NCI-H1092 (cell line): ENCODE measurements around the gene UBR7.

ENCODE experiments used
- DNase-seq: peaks from one replicate; lab custom pipeline; 2025; lab: John Stamatoyannopoulos, UW

Gene UBR7

DNA sequence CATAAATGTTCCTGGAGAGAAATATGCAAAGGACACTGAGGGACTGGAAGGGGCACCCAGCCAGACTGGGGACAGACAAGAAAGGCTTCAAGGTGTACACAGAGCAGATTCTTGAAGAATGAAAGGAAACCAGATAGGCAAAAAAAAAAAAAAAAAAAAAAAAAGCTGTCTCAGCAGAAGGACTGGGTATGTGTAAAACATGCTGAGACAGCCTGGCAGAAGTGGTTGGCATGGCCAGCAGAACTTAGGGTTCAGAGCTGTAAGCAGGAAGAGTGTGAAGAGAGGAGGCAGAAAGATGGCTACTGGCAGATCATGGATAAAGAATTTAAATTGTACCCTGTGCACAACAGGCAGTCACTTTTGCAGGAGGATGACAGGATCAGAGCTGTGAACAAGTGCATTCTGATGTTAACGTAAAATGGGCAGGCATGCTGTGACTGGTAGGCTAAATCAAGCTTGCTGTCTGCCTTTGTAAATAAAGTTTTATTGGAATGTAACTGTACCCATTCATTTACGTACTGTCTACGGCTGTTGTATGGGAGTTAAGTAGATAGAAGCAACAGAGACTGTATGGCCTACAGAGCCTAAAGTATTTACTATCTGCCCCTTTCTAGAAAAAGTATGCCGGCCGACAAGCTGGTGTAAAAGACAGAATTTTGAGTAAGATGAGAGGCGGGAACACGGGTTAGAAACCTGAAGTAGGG is 42.2 kb downstream of the UBR7 start:
- DNase-seq = no peak

DNA sequence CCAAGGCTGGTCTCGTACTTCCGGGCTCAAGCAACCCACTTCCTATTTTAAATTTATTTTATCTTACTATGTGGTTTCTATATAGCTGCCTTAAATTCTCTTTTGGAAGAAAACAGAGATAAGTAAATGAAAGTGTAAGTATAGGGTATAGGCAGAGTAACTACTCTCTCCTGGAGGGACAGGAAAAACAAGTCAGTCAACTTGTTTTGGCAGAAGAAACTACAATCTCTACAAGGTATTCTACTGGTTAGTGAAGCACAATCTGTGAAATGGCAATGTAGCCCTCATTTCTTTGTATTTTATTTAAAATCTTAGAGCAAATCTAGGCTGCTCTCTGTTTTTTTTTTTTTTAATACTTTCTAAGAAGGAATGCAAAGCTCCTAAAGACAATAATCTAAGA is 55.4 kb downstream of the UBR7 start:
- DNase-seq = no peak

DNA sequence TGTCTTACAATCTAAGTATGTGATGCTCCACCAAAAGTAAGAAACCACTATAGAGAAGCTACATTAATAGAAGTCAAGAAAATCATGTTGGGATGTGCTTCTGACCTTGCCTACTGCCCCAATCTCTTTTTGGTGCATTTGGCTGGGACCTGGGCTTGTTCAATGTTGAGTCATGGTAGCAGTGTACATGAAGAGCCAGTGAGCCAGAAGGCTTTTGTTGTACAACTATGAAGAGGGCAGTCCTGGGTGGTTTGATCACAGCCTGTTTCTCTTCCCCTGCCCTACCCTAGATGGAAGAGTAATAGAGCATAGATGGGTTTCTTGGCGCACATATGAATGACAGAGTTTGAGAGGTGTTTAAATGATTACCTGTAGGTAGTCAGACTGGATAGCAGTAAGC is 56.4 kb downstream of the UBR7 start:
- no peak for DNase-seq

DNA sequence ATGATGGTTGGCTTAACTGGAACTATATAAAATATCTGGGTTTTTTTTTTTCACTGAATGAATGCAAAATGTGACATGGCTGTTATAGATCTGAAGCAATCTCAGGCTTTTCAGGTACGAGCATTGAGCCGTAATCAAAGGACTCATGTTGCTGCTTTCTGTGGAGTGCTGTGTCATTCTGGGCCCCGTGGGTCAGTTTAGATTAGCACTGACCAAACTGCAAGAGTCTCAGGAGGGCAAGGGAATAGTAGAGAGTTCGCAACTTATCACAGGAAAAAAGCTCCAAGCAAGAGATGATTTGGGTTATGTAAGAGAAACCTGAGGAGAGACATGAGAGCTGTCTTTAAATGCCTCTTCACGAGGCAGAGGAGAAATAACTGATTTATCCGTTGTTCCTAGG is 59.1 kb downstream of the UBR7 start:
- no peak for DNase-seq

DNA sequence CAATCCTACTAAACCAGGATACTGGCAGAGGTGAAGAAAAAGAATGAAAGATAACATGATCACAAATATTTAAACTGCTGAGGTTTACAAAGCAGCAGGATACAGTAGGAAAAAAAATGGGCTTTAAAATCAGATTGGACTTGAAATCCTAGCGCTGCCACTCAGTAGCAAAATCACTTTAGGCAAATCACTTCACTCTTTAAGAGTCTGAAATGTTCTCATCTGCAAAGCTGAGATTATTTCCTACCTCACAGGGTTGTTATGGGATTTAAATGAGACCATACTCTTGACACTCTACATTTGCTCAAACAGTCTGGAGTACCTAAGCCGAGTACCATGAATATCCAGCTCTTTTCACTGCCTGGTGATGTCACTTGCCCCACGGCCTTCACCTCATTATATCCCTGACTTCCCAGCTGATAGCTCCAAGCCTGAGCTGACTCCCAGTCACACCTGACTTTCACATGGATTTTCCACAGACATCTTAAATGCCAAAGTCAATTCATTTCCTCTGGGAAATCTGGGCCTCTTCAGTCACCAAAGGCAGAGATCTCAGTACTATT is 60.2 kb downstream of the UBR7 start:
- no peak for DNase-seq

DNA sequence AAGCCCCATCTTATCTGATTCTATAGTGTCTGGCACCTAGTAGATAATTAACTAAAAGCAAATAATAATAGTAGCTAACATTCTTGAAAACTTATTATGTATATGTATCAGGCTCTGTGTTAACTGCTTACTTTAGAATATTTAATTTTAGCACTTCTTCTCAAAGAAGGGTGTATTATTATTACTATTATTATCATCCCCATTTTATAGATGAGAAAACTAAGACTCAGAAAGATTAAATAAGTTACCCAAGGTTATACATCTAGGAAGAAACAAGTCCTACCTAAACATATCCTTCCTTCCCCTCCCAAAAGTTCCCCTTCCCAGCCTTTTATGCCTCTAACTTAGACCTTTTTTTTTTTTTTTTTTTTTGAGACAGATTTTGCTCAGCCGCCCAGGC is 61.4 kb downstream of the UBR7 start:
- no peak for DNase-seq

DNA sequence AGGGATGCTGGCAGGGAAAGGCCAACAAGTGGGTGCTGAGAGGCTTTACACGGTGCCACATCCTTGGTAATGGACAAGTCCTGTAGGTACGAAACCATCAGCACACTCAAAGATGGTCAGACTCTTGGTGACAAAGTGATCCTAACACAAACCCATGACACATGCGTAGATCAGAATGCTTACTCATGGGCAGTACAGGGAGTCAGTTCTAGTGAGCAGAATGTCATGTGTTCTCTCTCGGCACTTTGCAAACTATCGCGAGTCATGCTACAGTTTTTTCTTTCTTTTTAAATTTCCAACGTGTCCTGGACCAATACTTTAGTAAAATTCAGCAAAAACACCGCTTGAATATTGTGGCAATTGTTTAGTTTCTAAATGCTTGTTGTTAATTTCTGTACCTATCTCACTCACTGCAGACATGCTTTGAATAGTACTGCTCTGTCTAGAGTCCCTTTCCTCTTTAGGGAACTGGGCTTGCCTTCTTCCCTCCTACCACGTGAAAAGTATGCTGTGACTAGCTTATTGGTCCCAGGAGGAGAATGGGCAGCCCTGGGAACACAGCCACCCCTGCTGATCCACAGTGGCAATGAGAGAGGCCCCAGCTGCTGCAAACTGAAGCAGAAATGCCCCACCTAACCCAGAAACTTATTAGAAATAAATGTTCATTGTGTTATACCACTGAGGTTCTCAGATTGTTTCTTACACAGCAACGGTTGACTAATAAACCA is 62.4 kb downstream of the UBR7 start:
- DNase-seq = no peak

DNA sequence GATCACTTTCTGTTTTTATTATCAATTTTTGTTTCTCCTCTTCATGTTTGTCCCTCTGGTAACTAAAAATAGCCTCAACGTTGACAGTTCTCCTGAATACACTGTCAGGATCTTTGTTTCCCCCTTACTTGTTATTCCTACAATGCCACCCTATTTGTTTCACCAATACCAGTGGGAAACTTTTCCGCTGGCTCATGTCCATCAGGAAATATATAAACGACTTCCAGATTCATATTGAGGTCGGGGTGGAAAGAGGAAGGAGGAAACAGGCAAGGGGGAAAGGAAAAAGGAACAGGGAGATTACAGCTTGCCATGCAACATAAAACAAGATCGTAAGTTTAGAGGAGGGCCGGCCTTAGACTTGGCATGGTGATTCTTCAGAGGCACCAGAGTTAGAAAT is 64.1 kb downstream of the UBR7 start:
- no peak for DNase-seq

DNA sequence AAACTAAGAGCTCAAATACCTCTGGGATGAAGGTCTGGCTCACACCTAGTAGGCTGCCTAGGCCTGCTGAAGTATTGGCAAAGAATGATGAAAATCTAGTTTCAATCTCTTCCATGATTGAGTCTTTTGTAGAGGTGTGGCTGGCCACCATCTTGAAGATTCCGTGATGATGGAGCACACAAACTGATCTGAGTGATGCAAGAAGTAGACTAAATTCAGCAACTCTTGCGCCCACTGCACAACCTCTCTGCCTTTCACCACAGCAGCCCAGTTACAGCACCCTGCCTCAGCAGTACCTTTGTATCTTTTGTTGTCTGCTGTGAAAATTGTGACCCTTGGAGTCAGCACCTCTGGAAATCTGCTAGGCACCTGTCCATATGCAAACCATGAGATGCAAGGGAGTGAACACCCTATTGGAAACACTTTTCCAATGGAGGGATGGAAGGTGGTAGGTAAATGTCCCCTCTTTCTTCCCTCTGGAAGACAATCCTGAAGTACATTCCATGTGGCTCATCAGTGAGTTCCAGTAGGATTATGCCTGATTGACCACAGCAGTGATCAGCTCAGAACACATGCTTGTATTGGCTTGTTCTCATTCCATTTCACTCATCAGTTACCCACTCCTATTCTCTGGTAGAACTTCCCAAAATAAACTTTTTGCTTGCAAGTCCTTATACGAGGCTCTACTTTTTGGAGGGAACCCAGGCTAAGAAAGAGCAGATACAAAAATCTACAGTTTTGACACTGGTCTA is 67.2 kb downstream of the UBR7 start:
- DNase-seq = no peak

DNA sequence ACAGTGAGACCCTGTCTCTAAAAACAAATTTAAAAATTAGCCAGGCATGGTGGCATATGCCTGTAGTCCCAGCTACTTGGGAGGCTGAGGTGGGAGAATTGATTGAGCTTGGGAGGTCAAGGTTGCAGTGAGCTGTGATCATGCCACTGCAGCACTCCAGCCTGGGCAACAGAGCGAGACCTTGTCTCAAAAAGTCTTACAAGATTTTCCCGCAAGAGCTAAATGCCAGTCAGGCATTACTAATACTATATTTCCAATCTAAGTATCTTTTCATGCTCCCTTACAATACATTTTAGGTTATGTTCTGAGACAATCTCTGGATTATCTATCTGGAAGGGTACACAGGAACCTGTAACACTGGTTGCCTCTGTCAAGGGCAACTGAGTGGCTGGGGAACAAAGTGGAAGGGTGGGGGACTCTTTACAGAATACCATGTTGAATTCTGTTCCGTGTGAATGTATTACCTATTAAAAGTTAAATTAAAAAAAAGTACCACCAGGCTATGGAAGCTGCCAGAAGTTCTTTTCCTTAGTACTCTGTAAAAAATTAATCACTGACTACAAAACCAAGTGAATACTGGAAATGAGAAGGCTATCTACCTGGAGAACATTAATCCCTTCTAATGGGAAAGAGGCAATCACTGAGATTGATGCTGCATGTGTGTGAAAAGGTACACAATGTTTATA is 69.1 kb downstream of the UBR7 start:
- no peak for DNase-seq
